H9 (cell line): ENCODE data around the gene PGF. TPM values are rescaled to one million over a fixed set of nuclear protein-coding genes. Genes with fewer than 3 reads are reported as not detected.

Source experiments
- DNase-seq: peaks from one replicate; pipeline ENCODE4 v3.0.0-alpha.2; 2017
- H2AFZ ChIP-seq: one replicate; pipeline ENCODE4 v1.6.1; 2013; ENCODE audit warnings: mild to moderate bottlenecking, low read length, control low read depth, moderate library complexity
- H2AK5ac ChIP-seq: 2 replicates; pipeline ENCODE4 v1.6.1; 2013; ENCODE audit warnings: low read length, control low read depth, mixed read lengths; ENCODE audit not compliant: insufficient read length
- H2BK120ac ChIP-seq: one replicate; pipeline ENCODE4 v1.6.1; 2013; ENCODE audit warnings: low read depth, mild to moderate bottlenecking, low read length, control low read depth, inconsistent platforms; ENCODE audit not compliant: poor library complexity, severe bottlenecking
- H2BK12ac ChIP-seq: 2 replicates; pipeline ENCODE4 v1.6.1; 2013; ENCODE audit warnings: low read length, control low read depth, mixed read lengths, low read depth; ENCODE audit not compliant: insufficient read length
- H2BK15ac ChIP-seq: 2 replicates; pipeline ENCODE4 v1.6.1; 2013; ENCODE audit warnings: low read depth, low read length, control low read depth
- H2BK20ac ChIP-seq: one replicate; pipeline ENCODE4 v1.6.1; 2013; ENCODE audit warnings: low read depth, mild to moderate bottlenecking, low read length, control low read depth, inconsistent platforms; ENCODE audit not compliant: poor library complexity, severe bottlenecking
- H2BK5ac ChIP-seq: 2 replicates; pipeline ENCODE4 v1.6.1; 2013; ENCODE audit warnings: low read length, control low read depth, mixed read lengths; ENCODE audit not compliant: insufficient read length
- H3K14ac ChIP-seq: 2 replicates; pipeline ENCODE4 v1.6.1; 2013; ENCODE audit warnings: low read length, control low read depth; ENCODE audit not compliant: insufficient read depth
- H3K18ac ChIP-seq: 2 replicates; pipeline ENCODE4 v1.6.1; 2013; ENCODE audit warnings: low read depth, mild to moderate bottlenecking, mixed read lengths, low read length, control low read depth; ENCODE audit not compliant: insufficient read length
- H3K23ac ChIP-seq: 2 replicates; pipeline ENCODE4 v1.6.1; 2013; ENCODE audit warnings: low read length, control low read depth, mixed read lengths, low read depth; ENCODE audit not compliant: insufficient read length
- H3K23me2 ChIP-seq: 2 replicates; pipeline ENCODE4 v1.6.1; 2013; ENCODE audit warnings: low read depth, mild to moderate bottlenecking, mixed read lengths, low read length, control low read depth; ENCODE audit not compliant: insufficient read length, poor library complexity, severe bottlenecking
- H3K27ac ChIP-seq: 2 replicates; pipeline ENCODE4 v1.5.1; 2013; ENCODE audit warnings: low read length, control low read depth, mixed read lengths, low read depth; ENCODE audit not compliant: insufficient read length
- H3K27me3 ChIP-seq: 2 replicates; pipeline ENCODE4 v1.6.1; 2013; ENCODE audit warnings: low read length, control low read depth, inconsistent platforms; ENCODE audit not compliant: insufficient read depth
- H3K4ac ChIP-seq: 2 replicates; pipeline ENCODE4 v1.6.1; 2013; ENCODE audit warnings: low read depth, mild to moderate bottlenecking, control low read depth, inconsistent platforms, low read length, moderate library complexity
- H3K4me1 ChIP-seq: 2 replicates; pipeline ENCODE4 v1.6.1; 2013; ENCODE audit warnings: low read length, control low read depth, inconsistent platforms; ENCODE audit not compliant: insufficient read depth
- H3K4me2 ChIP-seq: 2 replicates; pipeline ENCODE4 v1.6.1; 2013; ENCODE audit warnings: low read length, control low read depth, mixed read lengths; ENCODE audit not compliant: insufficient read length, insufficient read depth
- H3K56ac ChIP-seq: 2 replicates; pipeline ENCODE4 v1.6.1; 2013; ENCODE audit warnings: low read depth, mild to moderate bottlenecking, mixed read lengths, low read length, control low read depth; ENCODE audit not compliant: insufficient read length
- H3K79me1 ChIP-seq: 2 replicates; pipeline ENCODE4 v1.6.1; 2013; ENCODE audit warnings: low read depth, mild to moderate bottlenecking, moderate library complexity, low read length, control low read depth, inconsistent platforms; ENCODE audit not compliant: insufficient read depth, poor library complexity, severe bottlenecking
- H3K79me2 ChIP-seq: 2 replicates; pipeline ENCODE4 v1.6.1; 2013; ENCODE audit warnings: low read length, control low read depth, inconsistent platforms; ENCODE audit not compliant: insufficient read depth
- H3K9ac ChIP-seq: 2 replicates; pipeline ENCODE4 v1.6.1; 2013; ENCODE audit warnings: low read length, control low read depth, mixed read lengths; ENCODE audit not compliant: insufficient read length; ENCODE audit errors: extremely low read depth
- H3K9me3 ChIP-seq: one replicate; pipeline ENCODE4 v1.6.1; 2013; ENCODE audit warnings: low read depth, low read length, inconsistent platforms; ENCODE audit not compliant: control insufficient read depth
- H3T11ph ChIP-seq: one replicate; pipeline ENCODE4 v1.6.1; 2013; ENCODE audit warnings: mild to moderate bottlenecking, low read length, control low read depth, inconsistent platforms
- H4K20me1 ChIP-seq: one replicate; pipeline ENCODE4 v1.6.1; 2013; ENCODE audit not compliant: control insufficient read depth, insufficient read length, insufficient read depth
- H4K5ac ChIP-seq: 2 replicates; pipeline ENCODE4 v1.6.1; 2013; ENCODE audit warnings: low read depth, mild to moderate bottlenecking, mixed read lengths, low read length, control low read depth; ENCODE audit not compliant: insufficient read length
- H4K8ac ChIP-seq: replicated peaks from 2 replicates; pipeline ENCODE4 v1.6.1; 2013; ENCODE audit warnings: low read length, control low read depth, mixed read lengths, low read depth; ENCODE audit not compliant: insufficient read length
- H4K91ac ChIP-seq: 2 replicates; pipeline ENCODE4 v1.6.1; 2013; ENCODE audit warnings: low read depth, mild to moderate bottlenecking, moderate library complexity, mixed read lengths, low read length, control low read depth; ENCODE audit not compliant: insufficient read length
- H3K27ac Mint-ChIP-seq, 3 experiments: 2 replicates in 2 of 3; 3 replicates in 1 of 3; pipeline ENCODE4 v1.8.0; 2020 to 2021; ENCODE audit warnings: mixed read lengths in 3 of 3, mild to moderate bottlenecking in 1 of 3, moderate library complexity in 1 of 3
- H3K27me3 Mint-ChIP-seq: 2 replicates; pipeline ENCODE4 v1.8.0; 2021; ENCODE audit warnings: low read depth, mild to moderate bottlenecking, moderate library complexity, mixed read lengths
- H3K36me3 Mint-ChIP-seq, 3 experiments: 2 replicates in 2 of 3; 3 replicates in 1 of 3; pipeline ENCODE4 v1.8.0; 2020 to 2021; ENCODE audit warnings: low read depth in 3 of 3, mixed read lengths in 3 of 3; ENCODE audit not compliant: insufficient read depth in 1 of 3
- H3K4me1 Mint-ChIP-seq, 2 experiments: 2 replicates each; pipeline ENCODE4 v1.8.0; 2020; ENCODE audit warnings: mixed read lengths in 2 of 2
- H3K4me3 Mint-ChIP-seq, 2 experiments: 2 replicates in 1 of 2; 3 replicates in 1 of 2; pipeline ENCODE4 v1.8.0; 2020 to 2021; ENCODE audit warnings: mild to moderate bottlenecking in 2 of 2, mixed read lengths in 2 of 2, moderate library complexity in 1 of 2
- H3K9me3 Mint-ChIP-seq, 2 experiments: 2 replicates in 1 of 2; 3 replicates in 1 of 2; pipeline ENCODE4 v1.8.0; 2020; ENCODE audit warnings: mild to moderate bottlenecking in 2 of 2, mixed read lengths in 2 of 2, moderate library complexity in 1 of 2
- CTCF ChIP-seq: fragments of 200-600 bp; sonication (generic); conservative IDR thresholded peaks from 3 replicates; pipeline ENCODE4 v1.8.0; 2021; ENCODE audit warnings: antibody characterized with exemption, mild to moderate bottlenecking
- WGBS: extraction: QIAGEN DNeasy Blood & Tissue Kit; methylation state at CpG from one replicate; pipeline ENCODE4 v1.1.7; 2013; ENCODE audit warnings: missing lambda C conversion rate, low lambda C conversion rate, mixed read lengths; ENCODE audit not compliant: insufficient read length; ENCODE audit errors: extremely low coverage; 5-methylcytosine and 5-hydroxymethylcytosine counted together
- total RNA-seq: library from RNA; stranded (reverse); gene quantifications from 2 replicates; pipeline ENCODE4 v1.2.1, GENCODE V29; 2021

The PGF gene
- total RNA-seq, 1 experiment from 2014 or later = 2.3 TPM

- Mint-ChIP-seq H3K4me1 (peaks cover 0 to 3% of the 10 kb centered on the region in 2 experiments; a peak in 2 of 4 replicates), H3K27me3 (no peaks in the 10 kb centered on the region), H3K9me3 (no peaks in the 10 kb centered on the region), H3K27ac (no peak overlapping the region; a peak in 1 of 7 replicates), H3K4me3 (no peak overlapping the region), H3K36me3 (peaks cover 0 to 5% (median 1%) of the 10 kb centered on the region in 3 experiments; a peak in 3 of 7 replicates)
- H4K91ac ChIP-seq = no peak overlapping the region
- H2BK120ac ChIP-seq = no peak overlapping the region
- H3K27me3 ChIP-seq = no peaks in the 10 kb centered on the region
- H3K56ac ChIP-seq = no peak overlapping the region
- no peaks in the 10 kb centered on the region for H4K20me1 ChIP-seq
- H3K23me2 ChIP-seq = no peaks in the 10 kb centered on the region
- no peak overlapping the region for H3K14ac ChIP-seq
- TF ChIP-seq CTCF = no peak
- no peak overlapping the region for H2AFZ ChIP-seq
- no peaks in the 10 kb centered on the region for H3K9me3 ChIP-seq
- no peak overlapping the region for H3K23ac ChIP-seq
- no peak overlapping the region for H2BK12ac ChIP-seq
- H2BK20ac ChIP-seq = no peak overlapping the region
- no peak for DNase-seq
- no peak overlapping the region for H3K4me2 ChIP-seq
- H3K27ac ChIP-seq = no peak overlapping the region
- no peaks in the 10 kb centered on the region for H3K79me2 ChIP-seq
- H4K5ac ChIP-seq = no peak overlapping the region
- no peak overlapping the region for H3T11ph ChIP-seq
- no CpG with 5 or more reads among the region's 10 CpGs for WGBS
- H3K79me1 ChIP-seq = no peaks in the 10 kb centered on the region
- H2AK5ac ChIP-seq = no peak overlapping the region
- H3K4me1 ChIP-seq = no peaks in the 10 kb centered on the region
- H3K9ac ChIP-seq = no peak overlapping the region
- H4K8ac ChIP-seq = no peak overlapping the region
- no peak overlapping the region for H2BK15ac ChIP-seq
- no peak overlapping the region for H3K4ac ChIP-seq
- H2BK5ac ChIP-seq = no peak overlapping the region
- H3K18ac ChIP-seq = no peak overlapping the region
Measured at GRCh38 chr14:74909911-74910310, 45.5 kb downstream of the PGF start.
